Measurements from ENCODE around the gene TFB2M.
"Not testable (repeated sequence)": the region's sequence is repeated elsewhere in the genome, so short reads cannot be mapped to it uniquely, and the experiment has no call there.

The TFB2M gene

DNA sequence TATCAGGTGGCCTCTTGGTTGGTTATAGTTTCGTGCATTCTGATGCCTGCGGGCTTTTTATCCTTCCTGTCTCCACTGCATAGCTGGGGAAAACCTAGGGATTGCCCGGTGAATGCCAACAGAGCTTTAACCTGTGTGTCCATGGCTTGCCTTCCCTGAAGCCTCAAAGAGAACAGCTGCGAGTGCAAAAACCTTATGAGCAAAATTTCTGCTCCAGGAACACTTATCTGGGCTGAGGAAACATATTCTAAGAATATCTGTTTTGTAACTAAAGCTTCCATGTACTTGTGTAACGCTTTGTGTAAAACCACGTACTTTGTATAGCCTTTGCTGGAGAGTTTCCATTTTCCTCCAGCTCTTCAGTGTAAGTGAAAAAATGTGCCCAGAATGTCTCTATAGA, 7.4 kb upstream of the TFB2M start:
- TF ChIP-seq PAX5 (IDR thresholded peaks at IDR 0.05; ENCODE audit: insufficient read depth, low read length, severe bottlenecking) = no peak
- TF ChIP-seq POU2F2 (IDR thresholded peaks at IDR 0.05; ENCODE audit: low read depth, low read length) = no peak
- TF ChIP-seq POLR2A (IDR thresholded peaks at IDR 0.05; ENCODE audit: low read depth, low read length) = no peak
- no peak for TF ChIP-seq POLR2AphosphoS5 (IDR thresholded peaks at IDR 0.05; ENCODE audit: low read depth, low read length)
- TF ChIP-seq TAF1 (IDR thresholded peaks at IDR 0.05; ENCODE audit: low read depth, low read length) = no peak
- TF ChIP-seq SPI1 (IDR thresholded peaks at IDR 0.05; ENCODE audit: low read depth, low read length) = no peak
- FAIRE-seq (no peak), DNase-seq (ENCODE audit: insufficient read length, low spot score) (no peak)

DNA sequence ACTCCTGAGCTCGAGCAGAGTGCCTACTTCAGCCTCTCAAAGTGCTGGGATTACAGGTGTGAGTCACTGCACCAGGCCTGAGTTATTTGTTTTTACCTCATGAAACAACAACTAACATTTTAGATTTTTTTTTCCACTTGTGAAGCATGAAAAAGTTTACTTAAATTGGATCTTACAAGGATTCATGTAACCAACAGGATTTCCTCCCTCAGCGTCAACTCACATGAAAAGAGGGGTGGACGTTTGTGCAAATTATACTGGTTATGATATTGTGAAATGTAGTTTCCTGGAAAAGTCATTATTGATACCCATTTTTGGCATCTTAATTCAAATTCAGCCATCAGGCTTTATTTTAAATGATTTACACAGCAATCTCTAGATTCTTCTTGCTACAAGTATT, 6.7 kb upstream of the TFB2M start:
- no peak for DNase-seq (ENCODE audit: insufficient read length, low spot score)
- FAIRE-seq = no peak
- no peak for TF ChIP-seq POU2F2 (IDR thresholded peaks at IDR 0.05; ENCODE audit: low read depth, low read length)
- no peak for TF ChIP-seq POLR2A (IDR thresholded peaks at IDR 0.05; ENCODE audit: low read depth, low read length)
- TF ChIP-seq TAF1 (IDR thresholded peaks at IDR 0.05; ENCODE audit: low read depth, low read length) = no peak
- TF ChIP-seq PAX5 (IDR thresholded peaks at IDR 0.05; ENCODE audit: insufficient read depth, low read length, severe bottlenecking) = no peak
- TF ChIP-seq POLR2AphosphoS5 (IDR thresholded peaks at IDR 0.05; ENCODE audit: low read depth, low read length) = no peak
- no peak for TF ChIP-seq SPI1 (IDR thresholded peaks at IDR 0.05; ENCODE audit: low read depth, low read length)

DNA sequence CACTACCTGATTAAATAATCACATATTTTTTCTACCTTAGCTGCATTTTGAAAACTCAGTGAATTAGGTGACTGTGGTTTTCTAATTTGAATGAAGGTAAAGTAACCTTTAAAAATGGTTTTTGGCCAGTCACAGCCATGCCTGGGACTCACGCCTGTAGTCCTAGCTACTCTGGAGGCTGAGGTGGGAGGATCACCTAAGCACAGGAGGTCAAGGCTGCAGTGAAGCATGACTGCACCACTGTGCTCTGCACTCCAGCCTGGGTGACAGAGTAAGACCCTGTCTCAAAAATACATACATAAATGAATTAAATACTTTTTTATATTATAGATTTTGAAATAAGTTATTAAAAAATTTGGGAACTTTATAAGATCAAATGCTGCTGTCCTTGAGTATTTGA, 5.9 kb upstream of the TFB2M start:
- TF ChIP-seq POLR2AphosphoS5 (IDR thresholded peaks at IDR 0.05; ENCODE audit: low read depth, low read length) (no peak), PAX5 (IDR thresholded peaks at IDR 0.05; ENCODE audit: insufficient read depth, low read length, severe bottlenecking) (peak; percentile 50), SPI1 (IDR thresholded peaks at IDR 0.05; ENCODE audit: low read depth, low read length) (no peak)
- FAIRE-seq = no peak
- no peak for DNase-seq (ENCODE audit: insufficient read length, low spot score)

DNA sequence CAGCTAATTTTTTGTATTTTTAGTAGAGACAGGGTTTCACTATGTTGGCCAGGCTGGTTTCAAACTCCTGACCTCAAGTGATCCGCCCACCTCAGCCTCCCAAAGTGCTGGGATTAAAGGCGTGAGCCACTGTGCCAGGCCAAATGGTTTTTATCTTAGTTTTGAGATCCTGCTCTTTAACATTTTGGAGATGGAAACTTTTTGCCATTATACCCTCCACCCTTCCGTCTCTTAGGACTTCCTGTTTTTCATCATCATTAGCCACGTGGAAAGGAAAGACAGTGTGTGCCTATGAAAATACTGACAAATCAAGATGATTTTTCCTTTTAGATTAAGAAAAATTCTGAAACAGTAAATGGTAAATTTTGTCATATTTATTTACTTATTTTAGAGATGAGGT, 5.2 kb upstream of the TFB2M start:
- not testable (repeated sequence) for FAIRE-seq; DNase-seq (ENCODE audit: insufficient read length, low spot score)
- TF ChIP-seq SPI1 (IDR thresholded peaks at IDR 0.05; ENCODE audit: low read depth, low read length) = peak; percentile 84

DNA sequence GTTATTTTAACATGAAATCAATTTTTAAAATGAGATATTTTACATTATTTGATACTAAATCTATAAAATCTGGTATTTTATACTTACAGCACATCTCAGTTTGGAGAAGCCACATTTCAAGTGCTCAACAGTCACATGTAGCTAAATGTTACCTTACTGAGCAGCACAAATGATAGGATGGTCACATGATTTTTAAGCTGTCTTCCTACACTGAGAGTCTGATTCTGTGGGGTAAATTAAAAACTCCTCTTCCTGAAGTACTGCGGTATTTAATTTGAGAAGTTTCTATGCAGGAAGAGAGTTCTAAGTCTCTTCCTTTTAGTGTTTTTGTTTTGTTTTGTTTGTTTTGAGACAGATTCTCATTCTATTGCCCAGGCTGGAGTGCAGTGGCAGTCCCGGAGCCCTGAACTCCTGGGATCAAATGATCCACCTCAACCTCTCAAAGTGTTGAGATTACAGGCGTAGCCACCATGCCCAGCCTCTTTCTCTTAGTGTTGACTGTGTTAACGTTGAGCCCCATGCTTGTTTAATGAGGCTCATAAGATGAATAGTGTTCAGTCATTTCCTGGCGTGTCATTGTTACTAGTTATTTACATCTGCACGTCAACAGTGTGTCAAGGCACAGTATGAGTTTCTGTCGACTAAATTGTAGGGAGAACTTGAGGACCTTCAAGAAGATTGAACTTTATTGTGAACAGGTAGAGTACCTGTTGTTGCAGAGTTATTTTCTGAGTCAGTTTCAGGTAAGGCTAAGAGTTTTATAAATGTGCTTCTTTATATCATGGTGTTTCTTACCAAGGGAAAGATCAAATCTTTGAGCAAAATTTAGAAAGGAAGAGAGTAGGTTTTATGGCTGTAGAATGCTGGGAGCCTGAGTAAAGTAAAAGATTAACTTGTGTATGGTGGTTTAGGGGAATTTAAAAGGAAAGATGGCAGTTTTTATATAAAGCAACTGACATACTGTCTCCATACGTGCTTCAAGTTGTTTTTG, 3.5 kb upstream of the TFB2M start:
- DNase-seq (ENCODE audit: insufficient read length, low spot score) (no peak), FAIRE-seq (peak; percentile 83)
- TF ChIP-seq TAF1 (IDR thresholded peaks at IDR 0.05; ENCODE audit: low read depth, low read length) (no peak), PAX5 (IDR thresholded peaks at IDR 0.05; ENCODE audit: insufficient read depth, low read length, severe bottlenecking) (no peak), POLR2A (IDR thresholded peaks at IDR 0.05; ENCODE audit: low read depth, low read length) (0 out of 2 replicates have a peak, but pooled peaks have one; percentile 28), POU2F2 (IDR thresholded peaks at IDR 0.05; ENCODE audit: low read depth, low read length) (no peak)

DNA sequence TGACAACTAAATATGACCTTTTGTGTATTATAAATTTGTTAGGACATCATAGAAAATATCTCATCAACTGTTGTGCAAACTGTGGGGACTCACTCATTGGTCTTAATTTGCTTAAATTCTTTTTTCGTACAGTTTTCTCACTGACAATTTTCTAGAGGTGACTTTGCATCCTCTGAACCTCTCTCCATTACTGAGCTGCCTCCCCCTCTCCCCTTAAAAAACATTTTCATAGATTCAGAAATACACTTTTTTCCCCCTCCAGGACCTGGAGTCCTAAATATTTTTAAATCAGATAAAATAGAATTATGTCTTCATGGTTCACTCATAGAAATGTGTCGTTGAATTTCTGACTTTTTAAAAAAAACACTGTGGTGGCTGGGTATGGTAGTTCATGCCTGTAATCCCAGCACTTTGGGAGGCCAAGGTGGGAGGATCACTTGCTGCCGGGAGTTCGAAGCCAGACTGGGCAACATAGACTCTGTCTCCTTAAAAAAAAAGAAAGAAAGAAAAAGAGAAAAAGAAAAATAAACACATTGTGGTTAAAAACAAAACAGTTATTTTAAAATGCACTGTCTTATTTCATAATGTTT, 1.7 kb upstream of the TFB2M start:
- TF ChIP-seq POLR2AphosphoS5 (IDR thresholded peaks at IDR 0.05; ENCODE audit: low read depth, low read length) (no peak), POLR2A (IDR thresholded peaks at IDR 0.05; ENCODE audit: low read depth, low read length) (no peak), TAF1 (IDR thresholded peaks at IDR 0.05; ENCODE audit: low read depth, low read length) (no peak), POU2F2 (IDR thresholded peaks at IDR 0.05; ENCODE audit: low read depth, low read length) (no peak), PAX5 (IDR thresholded peaks at IDR 0.05; ENCODE audit: insufficient read depth, low read length, severe bottlenecking) (no peak), SPI1 (IDR thresholded peaks at IDR 0.05; ENCODE audit: low read depth, low read length) (no peak)
- FAIRE-seq (no peak), DNase-seq (ENCODE audit: insufficient read length, low spot score) (no peak)

DNA sequence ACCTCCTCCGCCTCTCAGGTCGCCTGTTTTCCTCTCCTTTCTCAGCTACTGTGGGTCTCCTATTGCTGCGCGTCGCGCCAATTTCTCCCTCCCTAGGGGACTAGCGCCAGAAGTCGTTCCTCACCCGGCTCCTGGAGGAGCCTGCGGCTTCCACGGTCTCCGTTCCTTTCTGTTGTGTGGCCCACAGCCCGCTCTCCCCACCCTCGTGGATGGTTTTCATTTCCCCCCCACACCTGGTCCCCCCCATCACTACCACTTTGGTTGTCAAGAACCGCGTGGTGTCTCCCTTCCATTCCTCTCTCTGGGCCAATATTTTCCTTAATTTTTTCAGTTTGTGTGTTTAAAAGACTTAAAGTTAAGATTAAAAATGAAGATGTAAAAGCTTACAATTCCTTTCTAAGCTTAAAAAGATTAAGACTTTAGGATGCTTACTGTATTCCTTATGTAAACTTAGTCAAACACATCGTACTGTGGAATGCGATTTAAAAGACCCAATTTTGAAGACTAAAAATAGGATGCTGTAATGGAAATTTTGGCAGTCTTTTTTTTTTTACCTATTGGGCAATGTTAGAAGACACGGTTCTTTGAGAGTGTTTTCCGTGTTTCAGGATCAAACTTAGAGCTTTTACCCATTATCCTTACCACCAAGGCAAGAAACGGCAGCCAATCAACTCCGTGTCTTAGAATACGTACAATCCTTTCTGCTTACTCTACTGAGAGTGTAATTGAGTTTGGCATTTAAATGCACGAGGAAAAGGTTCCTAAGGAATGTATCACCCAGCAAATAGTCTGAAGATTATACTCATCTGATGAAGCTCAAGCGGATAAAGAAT, 968 bp upstream of the TFB2M start:
- DNase-seq (ENCODE audit: insufficient read length, low spot score) = no peak
- no peak for FAIRE-seq
- TF ChIP-seq POLR2A (IDR thresholded peaks at IDR 0.05; ENCODE audit: low read depth, low read length) (no peak; the same call in 1 of the 2 replicates), POLR2AphosphoS5 (IDR thresholded peaks at IDR 0.05; ENCODE audit: low read depth, low read length) (0 out of 2 replicates have a peak, but pooled peaks have one; percentile 10)

DNA sequence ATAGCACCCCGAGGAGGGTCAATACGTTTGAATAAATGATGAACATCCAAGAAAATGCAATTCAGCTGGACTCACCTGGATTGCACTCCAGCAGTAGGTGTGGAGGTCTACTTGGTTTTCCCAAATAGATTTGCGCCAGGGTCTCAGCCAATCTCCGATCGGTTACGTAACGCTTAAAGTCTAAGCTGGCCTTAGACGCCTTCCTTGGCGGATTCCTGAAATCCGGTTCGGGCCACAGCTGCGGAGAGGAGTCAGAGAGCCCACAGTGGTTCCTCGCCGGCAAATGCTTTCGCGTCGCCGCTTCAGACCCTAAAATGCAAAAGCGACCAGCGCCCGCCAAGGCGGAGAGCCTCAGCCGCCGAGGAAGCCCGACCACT, 322 bp downstream of the TFB2M start:
- DNase-seq (ENCODE audit: insufficient read length, low spot score) (no peak), FAIRE-seq (no peak)
- TF ChIP-seq SPI1 (IDR thresholded peaks at IDR 0.05; ENCODE audit: low read depth, low read length) (no peak), POLR2AphosphoS5 (IDR thresholded peaks at IDR 0.05; ENCODE audit: low read depth, low read length) (no peak), POLR2A (IDR thresholded peaks at IDR 0.05; ENCODE audit: low read depth, low read length) (no peak), PAX5 (IDR thresholded peaks at IDR 0.05; ENCODE audit: insufficient read depth, low read length, severe bottlenecking) (no peak), POU2F2 (IDR thresholded peaks at IDR 0.05; ENCODE audit: low read depth, low read length) (no peak), TAF1 (IDR thresholded peaks at IDR 0.05; ENCODE audit: low read depth, low read length) (no peak)

DNA sequence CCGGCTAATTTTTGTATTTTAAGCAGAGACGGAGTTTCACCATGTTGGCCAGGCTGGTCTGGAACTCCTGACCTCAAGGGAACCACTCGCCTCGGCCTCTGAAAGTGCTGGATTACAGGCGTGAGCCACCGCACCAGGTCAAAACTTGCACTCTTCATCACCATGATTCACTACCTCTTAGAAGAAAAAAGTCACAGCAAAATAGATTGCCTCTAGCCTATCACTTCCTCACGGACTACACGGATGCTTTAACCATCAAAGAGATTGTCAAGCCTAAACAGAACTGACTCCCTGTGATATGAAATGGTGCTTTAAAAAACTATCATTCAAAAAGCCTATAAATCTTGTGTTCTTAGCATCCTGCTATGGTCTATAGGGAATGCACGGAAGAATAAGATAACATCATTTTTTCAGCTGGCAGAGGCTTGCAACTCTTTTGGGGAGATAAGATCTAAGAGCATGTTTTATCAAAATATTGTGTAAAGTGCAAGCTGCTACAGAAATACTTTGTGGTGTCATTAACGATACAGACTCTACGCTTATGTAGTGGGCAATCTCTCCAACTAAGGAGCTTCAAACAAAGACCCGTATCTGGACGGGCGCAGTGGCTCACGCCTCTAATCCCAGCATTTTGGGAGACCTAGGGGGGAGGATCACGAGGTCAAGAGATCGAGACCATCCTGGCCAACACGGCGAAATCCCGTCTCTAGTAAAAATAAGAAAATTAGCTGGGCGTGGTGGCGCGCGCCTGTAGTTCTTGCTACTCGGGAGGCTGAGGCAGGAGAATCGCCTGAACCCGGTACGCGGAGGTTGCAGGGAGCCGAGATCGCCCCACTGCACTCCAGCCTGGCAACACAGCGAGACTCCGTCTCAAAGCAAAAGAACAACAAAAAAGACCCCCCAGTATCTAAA, 966 bp downstream of the TFB2M start:
- DNase-seq (ENCODE audit: insufficient read length, low spot score) = no peak
- FAIRE-seq = no peak
- no peak for TF ChIP-seq SPI1 (IDR thresholded peaks at IDR 0.05; ENCODE audit: low read depth, low read length)
- TF ChIP-seq POU2F2 (IDR thresholded peaks at IDR 0.05; ENCODE audit: low read depth, low read length) = no peak
- TF ChIP-seq TAF1 (IDR thresholded peaks at IDR 0.05; ENCODE audit: low read depth, low read length) = no peak
- TF ChIP-seq PAX5 (IDR thresholded peaks at IDR 0.05; ENCODE audit: insufficient read depth, low read length, severe bottlenecking) = no peak
- no peak for TF ChIP-seq POLR2A (IDR thresholded peaks at IDR 0.05; ENCODE audit: low read depth, low read length)
- TF ChIP-seq POLR2AphosphoS5 (IDR thresholded peaks at IDR 0.05; ENCODE audit: low read depth, low read length) = no peak

DNA sequence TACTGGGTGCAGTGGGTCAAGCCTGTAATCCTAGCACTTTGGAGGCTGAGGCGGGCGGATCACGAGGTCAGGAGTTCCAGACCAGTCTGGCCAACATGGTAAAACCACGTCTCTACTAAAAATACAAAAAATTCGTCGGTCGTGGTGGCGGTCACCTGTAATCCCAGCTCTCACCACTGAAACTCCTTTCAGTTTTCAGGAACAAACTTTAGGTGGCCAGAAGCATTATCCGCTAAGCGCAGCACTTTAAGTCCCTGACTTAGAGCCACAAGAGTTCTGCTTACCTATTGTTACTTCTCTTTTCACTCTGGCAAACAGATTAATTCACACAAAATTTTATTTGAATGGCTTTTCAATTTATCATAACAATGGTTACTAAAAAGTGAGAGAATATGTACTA, 5.2 kb downstream of the TFB2M start:
- not testable (repeated sequence) for FAIRE-seq; DNase-seq (ENCODE audit: insufficient read length, low spot score)

All from GM12891 (cell line).